ENCODE measurements around the gene GCNT2.

Gene GCNT2

DNA sequence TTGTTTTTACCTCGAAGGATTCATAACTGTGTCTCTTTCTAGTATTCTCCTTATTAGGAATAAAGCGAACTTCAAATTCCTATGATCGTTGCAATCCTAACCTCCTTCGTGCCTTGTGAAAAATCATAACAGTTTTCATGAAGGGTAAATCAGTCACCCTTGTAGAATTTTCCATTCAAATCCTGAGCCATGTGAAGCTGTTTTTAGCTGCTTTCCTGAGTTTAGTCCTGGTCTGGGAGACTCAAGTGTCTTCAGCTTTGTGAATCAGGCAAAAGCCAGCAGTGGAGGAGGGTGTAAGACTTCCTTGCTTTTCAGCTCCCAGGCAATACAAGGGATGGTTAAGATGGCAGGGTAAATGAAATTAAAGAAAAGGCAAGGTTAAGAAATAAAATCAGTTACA lies 24.3 kb downstream of the GCNT2 start:
- TF ChIP-seq, protein P1, sequence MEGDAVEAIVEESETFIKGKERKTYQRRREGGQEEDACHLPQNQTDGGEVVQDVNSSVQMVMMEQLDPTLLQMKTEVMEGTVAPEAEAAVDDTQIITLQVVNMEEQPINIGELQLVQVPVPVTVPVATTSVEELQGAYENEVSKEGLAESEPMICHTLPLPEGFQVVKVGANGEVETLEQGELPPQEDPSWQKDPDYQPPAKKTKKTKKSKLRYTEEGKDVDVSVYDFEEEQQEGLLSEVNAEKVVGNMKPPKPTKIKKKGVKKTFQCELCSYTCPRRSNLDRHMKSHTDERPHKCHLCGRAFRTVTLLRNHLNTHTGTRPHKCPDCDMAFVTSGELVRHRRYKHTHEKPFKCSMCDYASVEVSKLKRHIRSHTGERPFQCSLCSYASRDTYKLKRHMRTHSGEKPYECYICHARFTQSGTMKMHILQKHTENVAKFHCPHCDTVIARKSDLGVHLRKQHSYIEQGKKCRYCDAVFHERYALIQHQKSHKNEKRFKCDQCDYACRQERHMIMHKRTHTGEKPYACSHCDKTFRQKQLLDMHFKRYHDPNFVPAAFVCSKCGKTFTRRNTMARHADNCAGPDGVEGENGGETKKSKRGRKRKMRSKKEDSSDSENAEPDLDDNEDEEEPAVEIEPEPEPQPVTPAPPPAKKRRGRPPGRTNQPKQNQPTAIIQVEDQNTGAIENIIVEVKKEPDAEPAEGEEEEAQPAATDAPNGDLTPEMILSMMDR (IDR thresholded peaks at IDR 0.05; ENCODE audit: control insufficient read depth, insufficient read depth, low read depth, low read length, missing control alignments), result no peak
- no peak overlapping the region for H3K4me3 ChIP-seq (ENCODE audit: control insufficient read depth, low read depth, low read length)
- no peak for DNase-seq (ENCODE audit: low read depth)

DNA sequence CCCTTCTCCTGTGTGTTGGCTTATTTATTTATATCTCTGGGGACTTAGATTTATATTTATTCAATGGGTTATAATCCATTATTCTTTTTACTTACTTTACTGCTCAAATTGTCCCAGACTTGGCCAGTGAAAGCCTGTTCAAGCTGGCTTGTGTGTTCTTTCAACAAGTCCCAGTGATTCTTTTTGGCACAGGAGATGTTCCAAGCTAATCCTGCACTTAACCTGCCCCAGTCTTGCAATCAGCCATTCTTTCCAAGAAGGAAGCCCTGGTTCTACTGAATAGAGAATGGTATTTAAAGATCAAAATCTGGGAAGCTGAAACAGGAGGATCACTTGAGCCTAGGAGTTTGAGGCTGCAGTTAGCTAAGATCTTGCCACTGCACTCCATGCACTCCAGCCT lies 26.7 kb downstream of the GCNT2 start:
- TF ChIP-seq, protein P1 (IDR thresholded peaks at IDR 0.05; ENCODE audit: control insufficient read depth, insufficient read depth, low read depth, low read length, missing control alignments), result no peak
- no peak for DNase-seq (ENCODE audit: low read depth)
- H3K4me3 ChIP-seq (ENCODE audit: control insufficient read depth, low read depth, low read length), result no peak overlapping the region

DNA sequence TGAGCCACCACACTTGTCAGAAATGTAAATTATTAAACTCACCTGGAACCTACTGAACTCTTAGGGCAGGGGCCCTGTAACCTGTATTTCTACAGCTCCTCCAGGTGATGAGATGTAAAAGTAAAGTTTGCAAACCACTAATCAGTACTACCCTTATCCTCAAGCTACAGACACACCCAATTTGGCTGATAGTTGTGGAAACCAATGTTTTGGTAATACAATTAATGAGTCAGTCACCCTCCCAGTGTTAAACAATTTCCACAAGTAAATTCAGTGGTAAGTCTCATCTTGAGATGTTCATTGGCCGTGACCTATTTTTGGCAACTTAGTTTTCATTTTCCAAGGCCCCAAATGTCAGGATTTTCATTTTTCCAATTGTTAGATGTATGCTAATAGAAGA lies 29.6 kb downstream of the GCNT2 start:
- TF ChIP-seq, protein P1 (IDR thresholded peaks at IDR 0.05; ENCODE audit: control insufficient read depth, insufficient read depth, low read depth, low read length, missing control alignments), result no peak
- no peak for DNase-seq (ENCODE audit: low read depth)
- H3K4me3 ChIP-seq (ENCODE audit: control insufficient read depth, low read depth, low read length), result no peak overlapping the region

DNA sequence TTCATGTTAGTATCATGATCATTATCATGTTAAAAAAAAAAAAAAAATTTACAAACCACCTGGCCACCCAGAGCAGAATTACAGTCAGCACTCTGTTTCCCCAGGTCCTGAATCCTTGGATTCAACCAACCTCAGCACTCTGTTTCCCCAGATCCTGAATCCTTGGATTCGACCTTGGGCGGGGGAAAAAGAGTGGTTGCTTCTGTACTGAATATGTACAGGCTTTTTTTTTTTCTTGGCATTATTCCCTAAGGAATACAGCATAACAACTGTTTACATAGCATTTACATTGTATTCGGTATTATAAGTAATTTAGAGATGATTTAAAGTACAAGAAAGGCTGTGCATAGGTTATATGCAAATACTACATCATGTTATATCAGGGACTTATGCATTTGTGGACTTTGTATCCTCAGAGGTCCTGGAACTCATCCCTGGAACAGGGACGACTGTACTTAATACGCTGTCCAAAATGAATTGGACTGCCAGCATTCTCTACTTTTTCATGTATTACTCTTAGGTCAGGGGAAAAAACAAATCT lies 31.2 kb downstream of the GCNT2 start:
- H3K4me3 ChIP-seq (ENCODE audit: control insufficient read depth, low read depth, low read length), result no peak overlapping the region
- TF ChIP-seq, protein P1 (IDR thresholded peaks at IDR 0.05; ENCODE audit: control insufficient read depth, insufficient read depth, low read depth, low read length, missing control alignments), result no peak
- DNase-seq (ENCODE audit: low read depth), result no peak

DNA sequence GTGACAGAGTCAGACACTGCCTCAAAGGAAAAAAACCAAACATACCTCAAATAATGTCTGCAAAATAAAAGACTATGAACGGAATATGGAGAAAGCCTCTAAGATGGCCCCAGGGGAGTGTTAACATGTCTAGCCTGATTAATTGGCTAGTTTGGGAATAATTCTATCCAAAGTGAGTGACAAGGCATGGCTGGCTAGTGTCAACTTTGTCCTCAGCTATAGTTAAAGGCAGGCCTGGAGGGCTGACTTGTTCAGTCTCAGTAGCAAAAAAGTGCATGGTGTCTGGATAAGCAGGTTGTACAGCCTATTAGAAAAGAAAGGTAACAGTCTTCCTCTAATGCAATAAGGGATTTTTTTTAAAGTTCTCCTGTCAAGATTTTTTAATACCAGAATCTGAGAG lies 32.7 kb downstream of the GCNT2 start:
- DNase-seq (ENCODE audit: low read depth), result no peak
- TF ChIP-seq, protein P1 (IDR thresholded peaks at IDR 0.05; ENCODE audit: control insufficient read depth, insufficient read depth, low read depth, low read length, missing control alignments), result no peak
- H3K4me3 ChIP-seq (ENCODE audit: control insufficient read depth, low read depth, low read length), result no peak overlapping the region

DNA sequence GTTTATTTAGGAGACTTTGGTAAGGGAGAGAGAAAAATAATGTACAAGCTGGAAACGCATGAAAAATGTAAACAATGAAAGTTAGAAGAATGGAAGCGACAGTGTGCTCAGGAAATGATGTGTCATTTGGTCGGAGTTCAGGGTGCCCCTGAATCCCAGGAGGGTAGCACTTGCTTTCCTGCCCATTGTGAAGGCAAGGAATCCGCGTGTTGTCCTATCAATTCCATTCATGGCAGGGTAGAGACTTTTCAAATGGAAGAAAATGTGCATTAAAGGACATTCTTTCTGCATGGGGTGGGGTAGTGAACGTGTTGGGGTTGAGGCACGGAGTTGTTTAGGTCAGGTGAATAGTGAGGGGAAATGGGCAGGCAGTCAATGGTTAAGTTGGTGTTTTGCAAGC lies 33.7 kb downstream of the GCNT2 start:
- DNase-seq (ENCODE audit: low read depth), result no peak
- H3K4me3 ChIP-seq (ENCODE audit: control insufficient read depth, low read depth, low read length), result no peak overlapping the region
- TF ChIP-seq, protein P1 (IDR thresholded peaks at IDR 0.05; ENCODE audit: control insufficient read depth, insufficient read depth, low read depth, low read length, missing control alignments), result no peak

All from AG09309 (cell line).